Activated CD4-positive, alpha-beta memory T cell treated with anti-CD3 and anti-CD28 coated beads for 36 hours (primary cell): ENCODE results near the gene CYP2S1. TPM values are rescaled to one million over a fixed set of nuclear protein-coding genes. Genes with fewer than 3 reads are reported as not detected.
"Not testable (repeated sequence)": the region's sequence is repeated elsewhere in the genome, so short reads cannot be mapped to it uniquely, and the experiment has no call there.

Source experiments
- CTCF ChIA-PET: fragments of 350-600 bp; sonication (Branson Sonifier 250); formaldehyde crosslinking; loops from one replicate; lab custom pipeline; 2021; ENCODE audit warnings: antibody characterized with exemption, inconsistent platforms; lab: Charles Lee
- POLR2A ChIA-PET: fragments of 350-600 bp; sonication (Branson Sonifier 250); formaldehyde crosslinking; loops from one replicate; lab custom pipeline; 2021; ENCODE audit warnings: antibody characterized with exemption; lab: Charles Lee
- DNase-seq: peaks from one replicate; pipeline ENCODE4 v3.0.0-alpha.2; 2020
- H3K27ac Mint-ChIP-seq: one replicate; pipeline ENCODE4 v1.8.0; 2021; ENCODE audit warnings: mixed read lengths
- H3K27me3 Mint-ChIP-seq: one replicate; pipeline ENCODE4 v1.8.0; 2021; ENCODE audit warnings: mixed read lengths
- H3K36me3 Mint-ChIP-seq: one replicate; pipeline ENCODE4 v1.8.0; 2021; ENCODE audit warnings: mixed read lengths
- H3K4me1 Mint-ChIP-seq: one replicate; pipeline ENCODE4 v1.8.0; 2021; ENCODE audit warnings: low read depth, mixed read lengths
- H3K4me3 Mint-ChIP-seq: one replicate; pipeline ENCODE4 v1.8.0; 2021; ENCODE audit warnings: mild to moderate bottlenecking, mixed read lengths
- H3K9me3 Mint-ChIP-seq: one replicate; pipeline ENCODE4 v1.8.0; 2021; ENCODE audit warnings: mixed read lengths
- intact Hi-C: fragments of 100-400 bp; cut with micrococcal nuclease; formaldehyde crosslinking; loops from one replicate; pipeline ENCODE4 v1.15.1; 2023
- total RNA-seq, 2 experiments: library from RNA; stranded (reverse); gene quantifications; one replicate each; pipeline ENCODE4 v1.2.3, GENCODE V29; 2021

The CYP2S1 gene, protein sequence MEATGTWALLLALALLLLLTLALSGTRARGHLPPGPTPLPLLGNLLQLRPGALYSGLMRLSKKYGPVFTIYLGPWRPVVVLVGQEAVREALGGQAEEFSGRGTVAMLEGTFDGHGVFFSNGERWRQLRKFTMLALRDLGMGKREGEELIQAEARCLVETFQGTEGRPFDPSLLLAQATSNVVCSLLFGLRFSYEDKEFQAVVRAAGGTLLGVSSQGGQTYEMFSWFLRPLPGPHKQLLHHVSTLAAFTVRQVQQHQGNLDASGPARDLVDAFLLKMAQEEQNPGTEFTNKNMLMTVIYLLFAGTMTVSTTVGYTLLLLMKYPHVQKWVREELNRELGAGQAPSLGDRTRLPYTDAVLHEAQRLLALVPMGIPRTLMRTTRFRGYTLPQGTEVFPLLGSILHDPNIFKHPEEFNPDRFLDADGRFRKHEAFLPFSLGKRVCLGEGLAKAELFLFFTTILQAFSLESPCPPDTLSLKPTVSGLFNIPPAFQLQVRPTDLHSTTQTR
- under 1 TPM; 0.75 to 0.76 TPM for total RNA-seq

DNA sequence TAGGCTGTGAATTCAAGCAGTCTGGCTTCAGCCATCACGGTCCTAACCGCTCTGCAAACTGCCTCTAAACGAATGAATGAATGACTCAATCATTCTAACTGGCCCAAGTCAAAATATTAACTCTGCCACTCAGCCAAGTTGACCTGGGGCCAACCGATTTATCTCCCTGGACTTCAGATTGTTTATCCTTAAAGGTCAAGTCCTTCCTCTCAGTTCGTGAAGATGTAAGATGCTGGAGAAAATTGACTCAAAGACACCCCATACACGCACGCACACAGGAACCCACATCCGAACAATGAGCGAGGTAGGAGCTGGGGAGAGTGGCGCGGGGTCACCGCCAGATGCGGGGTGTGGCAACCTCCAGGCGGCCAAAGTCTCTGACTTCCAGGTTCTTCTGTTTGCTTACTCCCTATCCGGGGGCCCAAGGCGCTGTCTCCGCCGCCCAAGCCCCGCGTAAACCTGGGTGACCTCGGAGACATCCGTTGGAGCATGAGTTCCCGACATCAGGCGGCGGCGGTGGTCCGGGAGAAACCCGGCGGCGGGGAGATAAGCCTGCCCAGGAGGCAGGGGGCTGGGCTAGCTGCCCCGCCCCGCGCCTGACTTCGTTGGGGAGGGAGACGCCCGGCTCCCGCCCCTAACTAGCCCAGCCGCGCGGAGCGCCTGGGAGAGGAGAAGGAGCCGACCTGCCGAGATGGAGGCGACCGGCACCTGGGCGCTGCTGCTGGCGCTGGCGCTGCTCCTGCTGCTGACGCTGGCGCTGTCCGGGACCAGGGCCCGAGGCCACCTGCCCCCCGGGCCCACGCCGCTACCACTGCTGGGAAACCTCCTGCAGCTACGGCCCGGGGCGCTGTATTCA is at the start of gene CYP2S1:
TSS of gene CYP2S1 (plus strand) at position 646 of the 856 bp plus-strand sequence. CDS start at position 692, 46 bp downstream.
- H3K4me3 Mint-ChIP-seq = peak within 1 kb of the TSS; percentile 58
- intact Hi-C loops = no loop called here
- H3K27me3 Mint-ChIP-seq = peaks cover 32% of the 10 kb centered on the region
- H3K9me3 Mint-ChIP-seq = no peaks in the 10 kb centered on the region
- no peak within 1 kb of the TSS for H3K27ac Mint-ChIP-seq
- ChIA-PET CTCF (interaction anchor here (0.7 to 1.0 kb wide), 2 partner anchors 48 to 403 kb away, joined by 3 read pairs; no protein-coding TSS in a partner anchor), POLR2A (no interaction called here)
- no peaks in the 10 kb centered on the region for H3K36me3 Mint-ChIP-seq
- H3K4me1 Mint-ChIP-seq = peaks cover 14% of the 10 kb centered on the region
- DNase-seq = peak; percentile 41

- Mint-ChIP-seq H3K9me3 (no peaks in the 10 kb centered on the region), H3K4me3 (peak overlapping the region; percentile 18), H3K36me3 (no peaks in the 10 kb centered on the region), H3K4me1 (no peaks in the 10 kb centered on the region), H3K27ac (peak overlapping the region; percentile 59), H3K27me3 (peaks cover 7% of the 10 kb centered on the region)
- intact Hi-C loops = loop anchor here (1.0 to 2.0 kb wide), 3 partner anchors 18 to 482 kb away; no protein-coding TSS in a partner anchor
- CTCF ChIA-PET = interaction anchor here (0.8 to 2.4 kb wide), 18 partner anchors 12 to 484 kb away, joined by 3 to 29 read pairs (median 4); partner anchors contain the start of gene B9D2
- POLR2A ChIA-PET = no interaction called here
- peak; percentile 91 for DNase-seq
Measured at GRCh38 chr19:41144403-41144802, 48.6 kb upstream of the CYP2S1 start.

DNA sequence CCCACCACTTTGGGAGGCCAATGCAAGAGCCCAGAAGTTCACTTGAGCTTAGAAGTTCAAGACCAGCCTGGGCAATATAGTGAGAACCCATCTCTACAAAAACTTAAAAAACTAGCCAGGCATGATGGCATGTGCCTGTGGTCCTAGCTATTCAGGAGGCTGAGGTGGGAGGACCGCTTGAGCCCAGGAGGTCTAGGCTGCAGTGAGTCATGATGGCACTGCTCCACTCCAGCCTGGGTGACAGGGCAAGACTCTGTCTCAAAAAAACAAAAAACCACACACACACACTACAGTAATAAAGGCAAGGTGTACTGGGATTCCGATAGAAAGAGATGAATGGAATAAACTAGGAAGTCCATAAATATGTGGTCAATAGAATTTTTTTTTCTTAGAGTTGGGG is 43.2 kb upstream of the CYP2S1 start:
- intact Hi-C loops = no loop called here
- H3K36me3 Mint-ChIP-seq = no peaks in the 10 kb centered on the region
- no peaks in the 10 kb centered on the region for H3K9me3 Mint-ChIP-seq
- H3K4me3 Mint-ChIP-seq = no peak overlapping the region
- no peak for DNase-seq
- no peak overlapping the region for H3K27ac Mint-ChIP-seq
- H3K4me1 Mint-ChIP-seq = no peaks in the 10 kb centered on the region
- ChIA-PET POLR2A (no interaction called here), CTCF (no interaction called here)
- peaks cover 7% of the 10 kb centered on the region for H3K27me3 Mint-ChIP-seq

GRCh38 chr19:41150986-41151385 is 42.0 kb upstream of the CYP2S1 start:
- POLR2A ChIA-PET, H3K27ac Mint-ChIP-seq, intact Hi-C loops, H3K4me1 Mint-ChIP-seq, H3K27me3 Mint-ChIP-seq, H3K4me3 Mint-ChIP-seq, DNase-seq, H3K9me3 Mint-ChIP-seq, H3K36me3 Mint-ChIP-seq: not testable (repeated sequence)
- CTCF ChIA-PET = interaction anchor here (0.7 kb wide), 1 partner anchor 418 kb away, joined by 3 read pairs; no protein-coding TSS in a partner anchor

GRCh38 chr19:41154060-41154459 is 39.0 kb upstream of the CYP2S1 start:
- CTCF ChIA-PET = no interaction called here
- Mint-ChIP-seq H3K4me3 (no peak overlapping the region), H3K4me1 (no peaks in the 10 kb centered on the region), H3K27ac (no peak overlapping the region), H3K9me3 (no peaks in the 10 kb centered on the region), H3K36me3 (no peaks in the 10 kb centered on the region), H3K27me3 (no peaks in the 10 kb centered on the region)
- POLR2A ChIA-PET = no interaction called here
- intact Hi-C loops = no loop called here
- DNase-seq = no peak

- DNase-seq = no peak
- ChIA-PET POLR2A (no interaction called here), CTCF (interaction anchor here (1.0 to 1.1 kb wide), 2 partner anchors 12 to 29 kb away, joined by 3 read pairs; no protein-coding TSS in a partner anchor)
- Mint-ChIP-seq H3K4me1 (no peaks in the 10 kb centered on the region), H3K27me3 (no peaks in the 10 kb centered on the region), H3K36me3 (no peaks in the 10 kb centered on the region), H3K9me3 (no peaks in the 10 kb centered on the region), H3K4me3 (no peak overlapping the region), H3K27ac (no peak overlapping the region)
- intact Hi-C loops = no loop called here
Measured at GRCh38 chr19:41156207-41156606, 36.8 kb upstream of the CYP2S1 start.

DNA sequence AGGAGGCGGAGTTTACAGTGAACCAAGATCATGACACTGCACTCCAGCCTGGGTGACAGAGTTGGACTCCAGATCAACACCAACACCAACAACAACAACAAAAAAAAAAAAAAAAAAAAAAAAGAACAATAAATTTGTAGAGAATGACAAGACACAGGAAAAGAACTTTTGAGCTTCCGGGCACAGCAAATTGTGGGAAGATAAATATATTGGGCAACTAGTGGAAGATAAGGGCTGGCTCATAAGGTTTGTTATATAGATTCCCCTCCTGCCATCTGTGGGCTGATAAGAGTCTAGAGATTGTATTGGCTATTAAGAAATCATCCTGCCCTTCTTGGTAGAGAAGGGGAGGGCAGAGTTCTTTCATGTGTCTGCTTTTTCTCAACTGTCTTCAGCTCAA is 33.1 kb upstream of the CYP2S1 start:
- H3K27me3 Mint-ChIP-seq = no peaks in the 10 kb centered on the region

GRCh38 chr19:41161903-41162302 is 31.1 kb upstream of the CYP2S1 start:
- POLR2A ChIA-PET = no interaction called here
- Mint-ChIP-seq H3K9me3 (no peaks in the 10 kb centered on the region), H3K4me3 (no peak overlapping the region), H3K27ac (no peak overlapping the region), H3K27me3 (no peaks in the 10 kb centered on the region), H3K36me3 (no peaks in the 10 kb centered on the region), H3K4me1 (no peaks in the 10 kb centered on the region)
- intact Hi-C loops = no loop called here
- CTCF ChIA-PET = no interaction called here
- no peak for DNase-seq

More for the DNA sequence above, 33.1 kb upstream of the CYP2S1 start:
- POLR2A ChIA-PET = no interaction called here
- intact Hi-C loops = no loop called here
- CTCF ChIA-PET = no interaction called here
- Mint-ChIP-seq H3K4me3 (no peak overlapping the region), H3K4me1 (no peaks in the 10 kb centered on the region), H3K27ac (no peak overlapping the region), H3K9me3 (no peaks in the 10 kb centered on the region), H3K36me3 (no peaks in the 10 kb centered on the region)
- no peak for DNase-seq

DNA sequence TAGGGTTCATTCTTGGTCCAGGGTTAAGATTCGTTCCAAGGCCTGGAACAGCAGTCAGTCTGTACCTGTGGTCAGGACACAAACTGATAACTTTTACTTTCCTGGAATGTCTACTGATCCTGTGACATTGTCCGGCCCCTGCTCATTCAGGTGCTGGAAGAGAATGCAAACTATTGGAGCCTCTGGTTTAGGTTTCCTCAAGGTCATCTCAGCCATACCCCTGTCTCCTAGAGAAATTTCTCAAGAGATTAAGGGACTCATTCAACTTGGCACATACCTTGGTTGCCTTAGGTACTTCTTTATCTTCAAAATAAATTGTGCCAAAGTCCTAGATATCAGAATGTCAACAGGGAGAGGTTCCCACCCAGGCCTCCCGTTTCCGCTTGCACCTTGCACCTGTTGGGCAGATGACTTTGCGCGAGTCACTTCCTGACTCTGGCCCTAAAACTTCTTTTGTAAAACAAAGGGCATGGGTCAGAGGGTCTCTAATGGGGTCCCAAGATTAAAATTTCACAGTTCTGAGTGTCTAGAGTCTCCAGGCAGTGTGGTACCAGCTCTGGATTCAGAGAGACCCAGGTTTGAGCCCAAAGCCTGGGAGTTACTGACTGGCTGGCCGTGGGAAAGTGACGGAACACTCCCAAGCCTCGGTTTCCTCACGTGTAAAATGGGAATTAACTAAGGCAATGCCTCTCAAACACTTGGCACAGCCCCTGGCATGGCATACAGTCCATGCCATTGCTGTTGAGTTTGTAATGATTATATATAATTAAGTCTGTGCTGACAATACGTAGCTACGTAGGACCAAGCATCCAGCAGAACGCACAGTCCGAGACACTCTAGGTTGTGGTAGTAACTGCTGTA is 25.8 kb upstream of the CYP2S1 start:
- no peaks in the 10 kb centered on the region for H3K4me1 Mint-ChIP-seq
- intact Hi-C loops = no loop called here
- H3K27ac Mint-ChIP-seq = no peak overlapping the region
- no peak overlapping the region for H3K4me3 Mint-ChIP-seq
- no peaks in the 10 kb centered on the region for H3K27me3 Mint-ChIP-seq
- no peaks in the 10 kb centered on the region for H3K9me3 Mint-ChIP-seq
- no peak for DNase-seq
- ChIA-PET CTCF (interaction anchor here (0.6 kb wide), 1 partner anchor 586 kb away, joined by 4 read pairs; no protein-coding TSS in a partner anchor), POLR2A (no interaction called here)
- H3K36me3 Mint-ChIP-seq = no peaks in the 10 kb centered on the region

GRCh38 chr19:41172297-41173164 is 20.5 kb upstream of the CYP2S1 start:
- intact Hi-C loops = no loop called here
- POLR2A ChIA-PET = no interaction called here
- Mint-ChIP-seq H3K27ac (no peak overlapping the region), H3K27me3 (no peaks in the 10 kb centered on the region), H3K9me3 (no peaks in the 10 kb centered on the region), H3K4me3 (no peak overlapping the region), H3K4me1 (peaks cover 11% of the 10 kb centered on the region), H3K36me3 (no peaks in the 10 kb centered on the region)
- CTCF ChIA-PET = no interaction called here
- no peak for DNase-seq
